PFSK-1 (cell line): ENCODE measurements around the gene NEMP2.

Experiments used
- TAF1 ChIP-seq: IDR thresholded peaks from 2 replicates; pipeline ENCODE4 v1.6.1; 2012; ENCODE audit warnings: low read length, control low read depth, borderline replicate concordance; ENCODE audit not compliant: insufficient read depth
- TF ChIP-seq, protein P1 (sequence below), 2 experiments: IDR thresholded peaks; 2 replicates each; pipeline versions ENCODE4 v1.6.1 to v1.8.0; 2011 to 2012; ENCODE audit warnings: low read depth in 2 of 2, low read length in 2 of 2, control low read depth in 1 of 2, inconsistent platforms in 1 of 2, mild to moderate bottlenecking in 1 of 2, moderate library complexity in 1 of 2; ENCODE audit not compliant: insufficient read depth in 1 of 2

DNA sequence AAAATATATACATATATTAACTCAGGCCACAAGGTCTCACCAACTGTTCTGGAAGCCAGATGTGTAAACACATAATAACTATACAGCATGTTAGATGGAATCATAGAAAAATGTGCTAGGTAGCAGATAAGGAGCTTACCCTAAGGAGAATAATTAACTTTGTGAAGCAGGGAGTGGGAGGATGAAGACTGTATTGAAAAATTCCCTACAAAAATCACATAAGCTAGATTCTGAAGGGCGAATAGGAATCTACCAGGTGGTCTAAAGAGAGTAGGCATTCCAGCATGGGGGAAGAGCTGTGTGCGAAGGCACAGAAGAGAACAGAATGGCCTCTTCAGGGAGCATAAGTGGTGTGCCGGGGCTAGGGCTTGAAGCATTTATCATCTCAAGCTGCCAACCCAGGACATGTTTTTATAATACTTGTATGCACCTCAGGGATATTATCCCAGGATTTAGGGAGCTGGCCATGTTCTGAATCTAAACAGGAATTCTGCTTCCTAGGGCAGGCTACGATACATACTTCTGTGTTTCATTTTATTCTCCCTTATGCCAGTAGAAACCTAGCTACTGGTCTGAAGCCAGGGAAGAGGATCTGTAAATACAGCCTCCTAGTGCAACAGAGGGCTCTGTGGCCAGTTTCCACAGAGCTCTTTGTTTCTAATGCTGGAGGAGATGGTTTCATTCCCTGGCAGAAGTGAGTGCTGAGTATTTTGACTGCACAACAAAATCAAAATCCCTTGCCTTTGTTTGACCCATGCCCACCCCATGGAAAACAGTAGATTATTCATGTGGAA is 56.7 kb downstream of the NEMP2 start:
- no peak for TF ChIP-seq TAF1
- TF ChIP-seq, protein P1, sequence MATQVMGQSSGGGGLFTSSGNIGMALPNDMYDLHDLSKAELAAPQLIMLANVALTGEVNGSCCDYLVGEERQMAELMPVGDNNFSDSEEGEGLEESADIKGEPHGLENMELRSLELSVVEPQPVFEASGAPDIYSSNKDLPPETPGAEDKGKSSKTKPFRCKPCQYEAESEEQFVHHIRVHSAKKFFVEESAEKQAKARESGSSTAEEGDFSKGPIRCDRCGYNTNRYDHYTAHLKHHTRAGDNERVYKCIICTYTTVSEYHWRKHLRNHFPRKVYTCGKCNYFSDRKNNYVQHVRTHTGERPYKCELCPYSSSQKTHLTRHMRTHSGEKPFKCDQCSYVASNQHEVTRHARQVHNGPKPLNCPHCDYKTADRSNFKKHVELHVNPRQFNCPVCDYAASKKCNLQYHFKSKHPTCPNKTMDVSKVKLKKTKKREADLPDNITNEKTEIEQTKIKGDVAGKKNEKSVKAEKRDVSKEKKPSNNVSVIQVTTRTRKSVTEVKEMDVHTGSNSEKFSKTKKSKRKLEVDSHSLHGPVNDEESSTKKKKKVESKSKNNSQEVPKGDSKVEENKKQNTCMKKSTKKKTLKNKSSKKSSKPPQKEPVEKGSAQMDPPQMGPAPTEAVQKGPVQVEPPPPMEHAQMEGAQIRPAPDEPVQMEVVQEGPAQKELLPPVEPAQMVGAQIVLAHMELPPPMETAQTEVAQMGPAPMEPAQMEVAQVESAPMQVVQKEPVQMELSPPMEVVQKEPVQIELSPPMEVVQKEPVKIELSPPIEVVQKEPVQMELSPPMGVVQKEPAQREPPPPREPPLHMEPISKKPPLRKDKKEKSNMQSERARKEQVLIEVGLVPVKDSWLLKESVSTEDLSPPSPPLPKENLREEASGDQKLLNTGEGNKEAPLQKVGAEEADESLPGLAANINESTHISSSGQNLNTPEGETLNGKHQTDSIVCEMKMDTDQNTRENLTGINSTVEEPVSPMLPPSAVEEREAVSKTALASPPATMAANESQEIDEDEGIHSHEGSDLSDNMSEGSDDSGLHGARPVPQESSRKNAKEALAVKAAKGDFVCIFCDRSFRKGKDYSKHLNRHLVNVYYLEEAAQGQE (IDR thresholded peaks at IDR 0.05; ENCODE audit: insufficient read depth in 1 of 2, low read depth in 2 of 2, low read length in 2 of 2), result no peak
